Measurements from ENCODE around the gene FAM163A. TPM values are rescaled to one million over a fixed set of nuclear protein-coding genes. Genes with fewer than 3 reads are reported as not detected.
A peak's percentile ranks its signal among the peaks of the same experiment; 100 is the strongest.
"Not testable (repeated sequence)": the region's sequence is repeated elsewhere in the genome, so short reads cannot be mapped to it uniquely, and the experiment has no call there.

The FAM163A gene
- total RNA-seq, result not detected

- peak; percentile 23 for ATAC-seq
Measured at GRCh38 chr1:179742717-179743678, at the start of gene FAM163A. Gene FAM163A (plus strand): TSS chr1:179743291. CDS start chr1:179813098, 69,807 bp downstream.

- not testable (repeated sequence) for ATAC-seq
Measured at GRCh38 chr1:179694530-179694929, 48.6 kb upstream of the FAM163A start.

DNA sequence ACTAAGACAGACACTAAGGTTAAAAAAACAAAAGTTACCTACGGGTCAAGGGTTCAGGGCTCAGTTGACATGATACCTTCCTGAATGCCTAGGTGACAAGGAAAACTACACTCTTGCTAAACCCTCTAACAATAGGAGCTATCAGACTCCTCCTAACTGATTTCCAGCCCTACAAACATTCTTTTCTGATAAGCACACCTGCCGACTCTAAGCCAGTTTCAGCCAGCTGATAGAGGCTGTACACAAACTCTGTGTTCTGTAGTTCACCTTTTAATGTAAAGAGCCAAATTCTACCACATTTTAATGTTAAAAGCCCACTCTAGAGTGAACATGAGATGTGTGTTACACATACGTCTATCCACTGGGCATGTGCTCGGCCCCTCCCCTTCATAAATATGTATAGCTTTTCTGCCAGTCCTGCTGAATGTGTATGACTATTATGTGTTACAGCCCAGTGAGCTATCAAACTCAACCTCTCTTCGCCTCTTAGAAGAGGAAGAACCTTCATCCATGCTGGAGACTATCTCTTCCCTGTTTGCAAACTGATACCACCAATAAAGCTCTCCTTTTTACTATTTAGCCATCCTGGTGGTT lies 40.0 kb upstream of the FAM163A start:
- ATAC-seq, result no peak

GRCh38 chr1:179706339-179706941 lies 36.7 kb upstream of the FAM163A start:
- ATAC-seq, result no peak

- no peak for ATAC-seq
Measured at GRCh38 chr1:179707406-179707805, 35.7 kb upstream of the FAM163A start.

- no peak for ATAC-seq
Measured at GRCh38 chr1:179708434-179709195, 34.5 kb upstream of the FAM163A start.

GRCh38 chr1:179709841-179710329 lies 33.2 kb upstream of the FAM163A start:
- ATAC-seq, result no peak

GRCh38 chr1:179714159-179714558 lies 28.9 kb upstream of the FAM163A start:
- ATAC-seq, result no peak

DNA sequence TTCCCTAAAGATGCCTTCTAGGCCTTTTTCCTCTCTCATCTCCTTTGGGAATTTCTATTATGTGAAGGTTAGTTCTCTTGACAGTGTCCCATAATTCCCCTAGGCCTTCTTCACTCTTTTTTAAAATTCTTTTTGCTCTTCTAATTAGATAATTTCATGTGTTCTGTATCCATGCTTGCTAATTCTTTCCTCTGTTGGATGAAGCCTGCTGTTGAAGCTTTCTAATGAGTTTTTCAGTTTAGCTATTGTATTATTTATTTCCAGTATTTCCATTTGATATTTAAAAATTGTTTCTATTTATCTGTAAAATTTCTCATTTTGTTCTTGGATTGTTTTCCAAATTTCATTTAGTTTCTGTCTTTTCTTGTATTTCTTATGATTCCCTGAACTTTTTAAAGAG lies 28.5 kb upstream of the FAM163A start:
- no peak for ATAC-seq

DNA sequence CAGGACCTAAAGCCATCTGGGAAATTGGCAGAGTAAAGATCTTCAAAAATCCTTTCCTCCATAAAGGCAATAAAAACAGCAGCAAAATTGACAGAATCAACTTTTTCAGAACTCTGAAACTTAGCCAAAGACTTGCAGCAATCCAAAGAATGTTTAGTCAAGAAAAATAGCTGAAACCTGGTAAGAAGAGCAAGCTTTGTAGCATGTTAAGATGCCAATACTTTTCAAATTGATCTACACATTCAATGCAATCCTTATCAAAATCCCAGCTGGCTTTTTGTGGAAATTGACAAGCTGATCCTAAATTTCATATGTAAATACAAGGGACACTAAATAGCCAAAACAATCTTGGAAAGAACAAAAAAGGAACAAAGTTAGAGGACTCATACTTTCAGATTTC lies 23.8 kb upstream of the FAM163A start:
- no peak for ATAC-seq

GRCh38 chr1:179728271-179728670 lies 14.8 kb upstream of the FAM163A start:
- ATAC-seq, result no peak

DNA sequence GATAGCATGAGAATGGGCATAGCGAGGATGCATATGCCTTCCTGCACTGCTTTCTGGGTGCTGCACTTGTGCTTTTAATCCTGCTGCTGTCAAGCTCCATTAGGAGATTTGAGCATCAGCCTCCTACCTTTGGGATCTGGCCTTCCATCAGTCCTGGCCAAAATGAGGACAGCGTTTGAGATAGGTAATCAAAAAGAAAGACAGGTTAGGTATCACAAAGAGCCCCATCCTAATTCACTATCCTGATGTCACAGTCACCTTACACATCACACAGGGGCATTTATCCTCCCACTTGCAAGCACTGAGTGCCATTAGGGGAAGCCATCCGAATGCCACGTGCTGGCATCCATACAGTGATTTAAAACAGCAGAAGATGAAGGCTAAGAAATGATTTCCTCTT lies 13.2 kb upstream of the FAM163A start:
- ATAC-seq, result no peak

- ATAC-seq, result no peak
Measured at GRCh38 chr1:179731643-179732042, 11.4 kb upstream of the FAM163A start.

GRCh38 chr1:179742291-179742690 lies 800 bp upstream of the FAM163A start:
- ATAC-seq, result no peak

GRCh38 chr1:179743679-179744400 lies 749 bp downstream of the FAM163A start:
- no peak for ATAC-seq

- ATAC-seq, result no peak
Measured at GRCh38 chr1:179744401-179745130, 1.5 kb downstream of the FAM163A start.

DNA sequence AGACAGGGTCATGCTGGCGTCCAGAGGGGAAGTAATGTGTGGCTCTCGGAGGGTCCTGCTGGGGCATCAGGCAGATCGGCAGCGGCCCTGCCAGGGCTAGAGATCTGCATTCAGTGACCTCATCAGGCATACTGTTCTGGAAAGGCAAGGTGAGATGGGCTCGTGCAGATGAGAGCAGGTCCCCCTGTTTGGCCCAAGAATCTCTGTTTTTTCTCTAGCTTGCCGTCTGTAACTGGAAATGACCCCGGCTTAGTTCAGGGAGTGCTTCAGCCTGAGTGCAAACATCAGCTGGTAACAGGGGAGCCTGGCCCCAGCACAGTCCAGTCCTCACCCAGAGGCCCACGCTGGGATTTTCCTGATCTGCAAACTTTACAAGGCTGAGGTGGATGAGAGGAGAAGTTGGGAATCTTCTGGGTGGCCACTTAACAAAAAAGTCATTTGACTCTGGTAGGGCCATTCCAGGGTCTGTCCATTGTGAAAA lies 2.1 kb downstream of the FAM163A start:
- no peak for ATAC-seq

- no peak for ATAC-seq
Measured at GRCh38 chr1:179745743-179746142, 2.7 kb downstream of the FAM163A start.

- ATAC-seq, result no peak
Measured at GRCh38 chr1:179747611-179748010, 4.5 kb downstream of the FAM163A start.

GRCh38 chr1:179748772-179749171 lies 5.7 kb downstream of the FAM163A start:
- no peak for ATAC-seq

DNA sequence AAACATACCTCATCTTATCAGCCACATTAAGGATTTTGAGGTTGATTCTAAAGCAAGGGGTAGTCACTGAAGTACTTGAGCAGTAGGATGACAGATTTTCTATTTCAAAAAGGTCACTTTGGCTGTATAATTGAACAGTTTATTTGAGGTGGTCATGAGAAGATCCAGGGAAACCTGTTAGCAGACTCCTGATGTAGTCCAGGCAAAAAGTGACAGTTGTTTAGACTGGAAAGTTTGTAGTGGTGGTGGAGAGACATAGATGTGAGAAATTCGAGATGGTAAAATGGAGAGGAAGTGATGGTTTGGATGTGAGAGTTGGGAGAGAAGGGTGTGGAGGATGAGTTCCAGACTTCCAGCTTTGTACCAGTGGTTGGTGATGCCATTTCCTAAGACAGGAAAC lies 7.5 kb downstream of the FAM163A start:
- no peak for ATAC-seq
